K562 (cell line): ENCODE measurements around the gene SPATA3. TPM values are rescaled to one million over a fixed set of nuclear protein-coding genes. Genes with fewer than 3 reads are reported as not detected.

Source experiments
- ATAC-seq: fragments of 200-7000 bp; cut with Tn5 transposase; 3 replicates; pipeline ENCODE4 v1.9.1; 2020; ENCODE audit warnings: moderate library complexity
- BruUV-seq: library from RNA; stranded (reverse); fragments of 400-500 nt; replicated peaks from 2 replicates; lab custom pipeline; 2021; lab: Mats Ljungman, UMichigan
- CTCF ChIA-PET: fragments of 300-600 bp; formaldehyde crosslinking; extraction: SDS; loops from one replicate; lab custom pipeline; 2021; ENCODE audit warnings: low intra/inter-chr PET ratio; lab: Yijun Ruan, JAX
- POLR2A ChIA-PET: fragments of 300-600, 350-650 bp; sonication (Branson Sonifier 250); formaldehyde crosslinking; extraction: SDS; loops from one replicate; lab custom pipeline; 2021; ENCODE audit warnings: antibody characterized with exemption, inconsistent platforms; lab: Yijun Ruan, JAX
- DNase-seq, 4 experiments: peaks; one replicate each; pipeline versions ENCODE4 v3.0.0 to v3.0.0-alpha.2; 2011 to 2018; ENCODE audit warnings: low spot score in 3 of 4, mixed read lengths in 3 of 4; ENCODE audit errors: extremely low read depth in 1 of 4
- FAIRE-seq: peaks from 2 replicates; lab custom pipeline; 2011; peaks lifted over from hg19 to GRCh38; lab: Jason Lieb, UNC
- H2AFZ ChIP-seq: 2 replicates; pipeline ENCODE4 v1.6.0; 2011; ENCODE audit warnings: low read depth, low read length, control low read depth, inconsistent platforms
- H3K27ac ChIP-seq: fragments of 200-600 bp; 3 replicates; pipeline ENCODE4 v1.8.0; 2011; ENCODE audit warnings: low read depth, mild to moderate bottlenecking, control low read depth, inconsistent platforms, low read length, moderate library complexity, mixed read lengths; ENCODE audit errors: extremely low read depth
- H3K27me3 ChIP-seq, 2 experiments: fragments of 300-600 bp in 1 of 2; 2 replicates in 1 of 2; 3 replicates in 1 of 2; pipeline versions ENCODE4 v1.6.0 to v1.8.0; 2011; ENCODE audit warnings: inconsistent platforms in 2 of 2, low read length in 2 of 2, mild to moderate bottlenecking in 1 of 2, mixed read lengths in 1 of 2, moderate library complexity in 1 of 2; ENCODE audit not compliant: control insufficient read depth in 2 of 2, insufficient read depth in 2 of 2
- H3K36me3 ChIP-seq: fragments of 300-600 bp; 3 replicates; pipeline ENCODE4 v1.8.0; 2011; ENCODE audit warnings: mild to moderate bottlenecking, low read length, inconsistent platforms; ENCODE audit not compliant: control insufficient read depth, insufficient read depth
- H3K4me1 ChIP-seq, 2 experiments: fragments of 200-600 bp in 1 of 2; replicated peaks in 1 of 2; 2 replicates in 1 of 2; 3 replicates in 1 of 2; pipeline versions ENCODE4 v1.5.1 to v1.8.0; 2011; ENCODE audit warnings: inconsistent platforms in 2 of 2, low read length in 2 of 2, mild to moderate bottlenecking in 1 of 2, mixed read lengths in 1 of 2, moderate library complexity in 1 of 2; ENCODE audit not compliant: control insufficient read depth in 2 of 2, insufficient read depth in 2 of 2
- H3K4me2 ChIP-seq: 2 replicates; pipeline ENCODE4 v1.6.1; 2011; ENCODE audit warnings: low read length, control low read depth, inconsistent platforms, mixed read lengths; ENCODE audit not compliant: insufficient read depth
- H3K4me3 ChIP-seq: fragments of 200-600 bp; sonication (generic), shearing (Covaris generic); 2 replicates; pipeline ENCODE4 v1.5.1; 2016; ENCODE audit warnings: control low read depth, inconsistent platforms
- H3K79me2 ChIP-seq: fragments of 200-600 bp; 3 replicates; pipeline ENCODE4 v1.8.0; 2011; ENCODE audit warnings: low read length, inconsistent platforms; ENCODE audit not compliant: control insufficient read depth, insufficient read depth
- H3K9ac ChIP-seq, 2 experiments: 2 replicates each; pipeline versions ENCODE4 v1.6.0 to v1.6.1; 2011; ENCODE audit warnings: low read depth in 2 of 2, low read length in 2 of 2, control low read depth in 1 of 2, inconsistent platforms in 1 of 2, mild to moderate bottlenecking in 1 of 2, mixed read lengths in 1 of 2; ENCODE audit not compliant: insufficient read depth in 1 of 2
- H3K9me1 ChIP-seq: one replicate; pipeline ENCODE4 v1.6.0; 2011; ENCODE audit warnings: inconsistent platforms, mild to moderate bottlenecking, low read length, moderate library complexity; ENCODE audit not compliant: control insufficient read depth, insufficient read depth
- H3K9me3 ChIP-seq: replicated peaks from 2 replicates; pipeline ENCODE4 v1.5.1; 2011; ENCODE audit warnings: low read depth, low read length, inconsistent platforms; ENCODE audit not compliant: control insufficient read depth, insufficient read depth
- H4K20me1 ChIP-seq: replicated peaks from 2 replicates; pipeline ENCODE4 v1.6.1; 2011; ENCODE audit warnings: low read length, inconsistent platforms, mixed read lengths; ENCODE audit not compliant: control insufficient read depth, insufficient read depth
- MTA2 ChIP-seq: fragments of 450-650 bp; IDR thresholded peaks from 2 replicates; pipeline ENCODE4 v1.6.1; 2016; ENCODE audit warnings: low read depth
- NR1H2 ChIP-seq: sonication (generic); formaldehyde crosslinking; IDR thresholded peaks from 2 replicates; pipeline ENCODE4 v1.4.0; 2020; ENCODE audit warnings: mild to moderate bottlenecking, missing genetic modification reagents
- WGBS: fragments of 100-300 bp; shearing (Covaris generic); methylation state at CpG from one replicate; pipeline ENCODE4 v1.1.6; 2016; ENCODE audit warnings: low coverage, mixed read lengths; ENCODE audit not compliant: insufficient coverage; ENCODE audit errors: missing lambda C conversion rate; 5-methylcytosine and 5-hydroxymethylcytosine counted together
- in situ Hi-C: fragments of 300-500 bp; cut with MboI; formaldehyde crosslinking; loops from 4 replicates; pipeline ENCODE4 v1.15.0; 2018; ENCODE audit warnings: inconsistent platforms, mixed read lengths
- intact Hi-C: fragments of 100-400 bp; cut with micrococcal nuclease; formaldehyde crosslinking; loops from 2 replicates; pipeline ENCODE4 v1.14.2; 2022
- polyA plus RNA-seq, 8 experiments: library from polyadenylated mRNA; depleted of rRNA in 4 of 8; stranded (reverse) in 5 of 8; unstranded in 3 of 8; fragments of >200 nt; fragmentation: Nextera tagmentation in 2 of 8; fragmentation: Illumina TruSeq in 1 of 8; extraction: Ambion mirVana in 2 of 8; extraction: Trizol in 1 of 8; gene quantifications; 2 replicates each; pipeline versions ENCODE4 v1.2.1 to v1.2.3, GENCODE V29; 2011 to 2014; ENCODE audit warnings: inconsistent platforms in 1 of 8, missing spikeins in 1 of 8
- total RNA-seq, 7 experiments: library from RNA; depleted of rRNA in 6 of 7; stranded (reverse); fragments of >200 nt in 6 of 7; fragmentation: Illumina TruSeq in 2 of 7; extraction: Trizol in 2 of 7; gene quantifications; 2 replicates each; pipeline versions ENCODE4 v1.2.1 to v1.2.3, GENCODE V29; 2011 to 2021; ENCODE audit warnings: low replicate concordance in 1 of 7

Gene SPATA3
- total and polyA plus RNA-seq, 9 of the 15 experiments (the other 6 are each of a cell fraction or from before 2014, with no cell fraction given), result not detected

- H3K36me3 ChIP-seq, result no peaks in the 10 kb centered on the region
- FAIRE-seq (no peak), DNase-seq (no peak), ATAC-seq (no peak)
- H3K4me1 ChIP-seq, result peaks cover 2 to 19% of the 10 kb centered on the region in 2 experiments; a peak in 2 of 5 replicates
- ChIA-PET CTCF (interaction anchor here (1.5 to 2.2 kb wide), 2 partner anchors 44 to 84 kb away, joined by 5 to 19 read pairs; no protein-coding TSS in a partner anchor), POLR2A (interaction anchor here (0.7 kb wide), 1 partner anchor 117 kb away, joined by 4 read pairs; no protein-coding TSS in a partner anchor)
- no peaks in the 10 kb centered on the region for H3K79me2 ChIP-seq
- no peak overlapping the region for H3K27ac ChIP-seq
- TF ChIP-seq MTA2 (no peak), NR1H2 (0 out of 2 replicates have a peak, but pooled peaks have one; percentile 34)
- peak overlapping the region; percentile 31 for H3K4me3 ChIP-seq
- H3K9ac ChIP-seq, result peak overlapping the region; percentile 34 to 75; a peak in 2 of 4 replicates
- no peaks in the 10 kb centered on the region for H4K20me1 ChIP-seq
- H3K9me3 ChIP-seq, result no peaks in the 10 kb centered on the region
- intact Hi-C loops (loop anchor here (1.0 to 5.0 kb wide), 5 partner anchors 44 to 162 kb away; no protein-coding TSS in a partner anchor), in situ Hi-C loops (loop anchor here (5.0 to 10.0 kb wide), 2 partner anchors 79 to 162 kb away; no protein-coding TSS in a partner anchor)
- 17% methylated on average over 11 of the region's 15 CpGs for WGBS
- peaks cover 9 to 30% of the 10 kb centered on the region in 2 experiments; a peak in 4 of 5 replicates for H3K27me3 ChIP-seq
- H3K9me1 ChIP-seq, result no peaks in the 10 kb centered on the region
- peak overlapping the region; percentile 95 for H2AFZ ChIP-seq
- no TSS peak for BruUV-seq
- H3K4me2 ChIP-seq, result peak overlapping the region; percentile 71
Measured at GRCh38 chr2:230986520-230987136, 9.3 kb upstream of the SPATA3 start.
